ENCODE data around the gene FRRS1L. TPM values are rescaled to one million over a fixed set of nuclear protein-coding genes. Genes with fewer than 3 reads are reported as not detected.
A peak's percentile ranks its signal among the peaks of the same experiment; 100 is the strongest.

FRRS1L gene
- total RNA-seq, 1 donor from 2014 or later: 4.4 TPM

DNA sequence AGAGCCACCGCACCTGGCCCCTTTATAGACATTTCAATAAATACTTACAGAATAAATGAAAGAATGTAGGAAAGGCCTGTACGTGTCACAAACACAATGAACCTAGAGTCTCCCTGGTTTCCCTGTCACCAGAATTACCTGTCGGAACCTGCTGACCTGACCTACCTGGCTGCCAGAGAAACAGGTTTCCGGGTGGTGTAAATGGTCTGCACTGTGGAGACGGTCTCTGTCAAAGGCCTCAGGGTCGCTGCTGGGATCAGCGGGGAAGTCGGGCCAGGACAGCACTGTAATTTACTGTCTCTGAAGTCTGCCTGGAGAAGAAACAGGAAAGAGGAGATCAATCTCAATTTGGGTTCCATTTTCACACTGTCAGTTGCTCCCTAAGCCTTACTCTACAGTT, 9.3 kb upstream of the FRRS1L start:
- H3K27me3 Mint-ChIP-seq (ENCODE audit: unreplicated experiment): peaks cover 2% of the 10 kb centered on the region
- no peak overlapping the region for H3K27ac Mint-ChIP-seq (ENCODE audit: unreplicated experiment)
- H3K36me3 Mint-ChIP-seq (ENCODE audit: unreplicated experiment): no peaks in the 10 kb centered on the region
- DNase-seq: no peak
- TF ChIP-seq, protein P1, sequence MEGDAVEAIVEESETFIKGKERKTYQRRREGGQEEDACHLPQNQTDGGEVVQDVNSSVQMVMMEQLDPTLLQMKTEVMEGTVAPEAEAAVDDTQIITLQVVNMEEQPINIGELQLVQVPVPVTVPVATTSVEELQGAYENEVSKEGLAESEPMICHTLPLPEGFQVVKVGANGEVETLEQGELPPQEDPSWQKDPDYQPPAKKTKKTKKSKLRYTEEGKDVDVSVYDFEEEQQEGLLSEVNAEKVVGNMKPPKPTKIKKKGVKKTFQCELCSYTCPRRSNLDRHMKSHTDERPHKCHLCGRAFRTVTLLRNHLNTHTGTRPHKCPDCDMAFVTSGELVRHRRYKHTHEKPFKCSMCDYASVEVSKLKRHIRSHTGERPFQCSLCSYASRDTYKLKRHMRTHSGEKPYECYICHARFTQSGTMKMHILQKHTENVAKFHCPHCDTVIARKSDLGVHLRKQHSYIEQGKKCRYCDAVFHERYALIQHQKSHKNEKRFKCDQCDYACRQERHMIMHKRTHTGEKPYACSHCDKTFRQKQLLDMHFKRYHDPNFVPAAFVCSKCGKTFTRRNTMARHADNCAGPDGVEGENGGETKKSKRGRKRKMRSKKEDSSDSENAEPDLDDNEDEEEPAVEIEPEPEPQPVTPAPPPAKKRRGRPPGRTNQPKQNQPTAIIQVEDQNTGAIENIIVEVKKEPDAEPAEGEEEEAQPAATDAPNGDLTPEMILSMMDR (IDR thresholded peaks at IDR 0.05; ENCODE audit: partially characterized antibody, unreplicated experiment): no peak
- H3K9me3 Mint-ChIP-seq (ENCODE audit: unreplicated experiment): peaks cover 1% of the 10 kb centered on the region
- no peak overlapping the region for H3K4me3 Mint-ChIP-seq (ENCODE audit: unreplicated experiment)
- peaks cover 2% of the 10 kb centered on the region for H3K4me1 Mint-ChIP-seq (ENCODE audit: low read depth, unreplicated experiment)

DNA sequence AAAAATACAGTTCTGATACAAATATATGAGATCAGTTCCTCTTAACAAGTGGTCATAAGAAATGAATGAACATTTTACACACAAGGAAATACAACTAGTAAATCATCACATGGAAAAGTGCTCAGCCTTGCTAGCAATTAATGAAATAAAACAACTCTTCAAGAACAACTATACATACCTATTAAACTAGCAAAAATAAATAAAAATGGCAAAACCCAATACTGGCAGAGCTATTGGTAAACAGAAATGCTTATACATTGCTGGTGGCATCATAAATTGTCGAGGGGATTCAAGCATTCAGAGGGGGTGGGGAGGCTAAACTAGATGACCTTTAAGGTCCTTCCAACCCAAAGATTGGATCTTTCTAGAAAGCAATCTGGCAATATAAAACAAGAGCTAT, 5.9 kb upstream of the FRRS1L start:
- no peaks in the 10 kb centered on the region for H3K36me3 Mint-ChIP-seq (ENCODE audit: unreplicated experiment)
- no peaks in the 10 kb centered on the region for H3K9me3 Mint-ChIP-seq (ENCODE audit: unreplicated experiment)
- no peaks in the 10 kb centered on the region for H3K27me3 Mint-ChIP-seq (ENCODE audit: unreplicated experiment)
- H3K4me1 Mint-ChIP-seq (ENCODE audit: low read depth, unreplicated experiment): no peaks in the 10 kb centered on the region
- H3K27ac Mint-ChIP-seq (ENCODE audit: unreplicated experiment): no peak overlapping the region
- no peak overlapping the region for H3K4me3 Mint-ChIP-seq (ENCODE audit: unreplicated experiment)
- TF ChIP-seq, protein P1 (IDR thresholded peaks at IDR 0.05; ENCODE audit: partially characterized antibody, unreplicated experiment): no peak
- DNase-seq: no peak

DNA sequence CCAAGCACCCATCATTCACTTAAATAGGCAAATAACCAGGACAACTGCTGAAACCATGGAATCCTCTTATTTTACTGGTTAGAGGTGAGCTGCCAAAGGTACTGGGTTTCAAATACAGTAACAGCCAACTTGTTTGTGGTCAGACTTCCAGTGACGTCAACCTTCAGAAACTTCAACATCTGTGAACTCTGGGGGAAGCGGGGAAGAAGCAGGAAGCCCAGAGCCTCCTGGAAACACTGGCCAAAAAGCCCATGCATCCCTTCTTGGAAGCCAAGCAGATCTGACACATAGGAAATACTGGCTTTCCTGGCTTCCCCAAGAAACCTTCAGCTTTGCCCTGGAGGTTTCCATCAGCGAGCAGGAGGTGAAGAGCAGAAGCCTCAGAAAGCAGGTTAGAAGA, 4.9 kb upstream of the FRRS1L start:
- H3K4me3 Mint-ChIP-seq (ENCODE audit: unreplicated experiment): no peak overlapping the region
- H3K27me3 Mint-ChIP-seq (ENCODE audit: unreplicated experiment): peaks cover 2% of the 10 kb centered on the region
- no peaks in the 10 kb centered on the region for H3K9me3 Mint-ChIP-seq (ENCODE audit: unreplicated experiment)
- no peak for DNase-seq
- no peak overlapping the region for H3K27ac Mint-ChIP-seq (ENCODE audit: unreplicated experiment)
- TF ChIP-seq, protein P1 (IDR thresholded peaks at IDR 0.05; ENCODE audit: partially characterized antibody, unreplicated experiment): no peak
- no peaks in the 10 kb centered on the region for H3K36me3 Mint-ChIP-seq (ENCODE audit: unreplicated experiment)
- H3K4me1 Mint-ChIP-seq (ENCODE audit: low read depth, unreplicated experiment): no peaks in the 10 kb centered on the region

DNA sequence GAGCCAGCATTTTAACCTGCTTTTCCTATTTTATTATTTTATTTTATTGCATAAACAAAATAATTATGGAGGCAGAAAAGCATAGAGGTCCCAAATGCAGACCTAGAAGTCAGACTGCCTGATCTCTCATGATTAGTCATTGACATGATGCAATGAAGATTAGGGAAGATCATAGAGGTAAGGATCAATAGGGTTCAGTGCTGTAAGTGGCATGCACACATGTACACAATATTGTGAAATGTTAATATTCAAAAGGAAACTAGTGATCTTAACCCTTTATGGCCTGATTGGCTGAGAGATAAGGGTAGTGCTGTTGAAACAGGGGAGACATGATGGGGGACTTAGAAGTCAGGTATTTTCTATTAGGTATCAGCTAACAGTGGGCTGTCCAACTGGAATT, 1.1 kb upstream of the FRRS1L start:
- Mint-ChIP-seq H3K36me3 (ENCODE audit: unreplicated experiment) (peaks cover 15% of the 10 kb centered on the region), H3K4me1 (ENCODE audit: low read depth, unreplicated experiment) (no peaks in the 10 kb centered on the region), H3K27me3 (ENCODE audit: unreplicated experiment) (peaks cover 7% of the 10 kb centered on the region), H3K4me3 (ENCODE audit: unreplicated experiment) (no peak overlapping the region), H3K9me3 (ENCODE audit: unreplicated experiment) (peaks cover 3% of the 10 kb centered on the region), H3K27ac (ENCODE audit: unreplicated experiment) (no peak overlapping the region)
- no peak for DNase-seq
- TF ChIP-seq, protein P1 (IDR thresholded peaks at IDR 0.05; ENCODE audit: partially characterized antibody, unreplicated experiment): no peak

DNA sequence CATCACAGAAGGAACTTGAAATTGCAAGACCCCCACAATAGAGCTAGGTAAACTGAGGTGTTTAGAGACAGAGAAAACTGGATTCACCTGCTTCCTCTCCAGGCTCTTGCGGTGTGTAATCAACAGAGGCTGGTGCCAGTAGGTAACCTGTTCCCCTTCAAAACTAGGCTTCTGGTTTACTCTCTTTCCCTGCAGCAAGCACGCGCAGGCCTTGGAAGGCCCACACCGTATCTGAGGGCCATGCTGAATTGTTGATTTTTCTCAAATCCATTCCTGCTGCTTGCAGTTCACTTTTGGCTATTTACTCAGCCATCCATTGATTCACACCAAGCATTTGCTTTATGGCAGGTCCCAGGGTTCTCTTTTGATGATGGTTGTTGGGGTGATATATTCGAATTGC, 667 bp upstream of the FRRS1L start:
- DNase-seq: no peak
- peaks cover 15% of the 10 kb centered on the region for H3K36me3 Mint-ChIP-seq (ENCODE audit: unreplicated experiment)
- no peaks in the 10 kb centered on the region for H3K4me1 Mint-ChIP-seq (ENCODE audit: low read depth, unreplicated experiment)
- H3K27me3 Mint-ChIP-seq (ENCODE audit: unreplicated experiment): peaks cover 7% of the 10 kb centered on the region
- peak overlapping the region; percentile 84 for H3K4me3 Mint-ChIP-seq (ENCODE audit: unreplicated experiment)
- H3K9me3 Mint-ChIP-seq (ENCODE audit: unreplicated experiment): peaks cover 3% of the 10 kb centered on the region
- TF ChIP-seq, protein P1 (IDR thresholded peaks at IDR 0.05; ENCODE audit: partially characterized antibody, unreplicated experiment): no peak
- H3K27ac Mint-ChIP-seq (ENCODE audit: unreplicated experiment): no peak overlapping the region

Data from glutamatergic neuron (in vitro differentiated cells).